NCI-H446 (cell line): Measurements from ENCODE around the gene NOL9.
A peak's percentile ranks its signal among the peaks of the same experiment; 100 is the strongest.
"Not testable (repeated sequence)": the region's sequence is repeated elsewhere in the genome, so short reads cannot be mapped to it uniquely, and the experiment has no call there.

Experiments
- DNase-seq, 2 experiments: peaks; one replicate each; lab custom pipeline; 2025; lab: John Stamatoyannopoulos, UW

Gene NOL9

GRCh38 chr1:6503884-6504602 is 50.3 kb downstream of the NOL9 start:
- DNase-seq, result no peak

GRCh38 chr1:6502000-6502891 is 52.1 kb downstream of the NOL9 start:
- no peak for DNase-seq

- DNase-seq, result no peak
Observed at GRCh38 chr1:6501279-6501813, 53.0 kb downstream of the NOL9 start.

- DNase-seq, result peak in 1 of 2 experiments; percentile 47
Observed at GRCh38 chr1:6500544-6501278, 53.6 kb downstream of the NOL9 start.

GRCh38 chr1:6499296-6499695 is 55.0 kb downstream of the NOL9 start:
- no peak for DNase-seq

- DNase-seq, result no peak
Observed at GRCh38 chr1:6498576-6499111, 55.7 kb downstream of the NOL9 start.

- no peak for DNase-seq
Observed at GRCh38 chr1:6497867-6498575, 56.3 kb downstream of the NOL9 start.

GRCh38 chr1:6497215-6497866 is 57.0 kb downstream of the NOL9 start:
- peak in 1 of 2 experiments; percentile 37 for DNase-seq

- DNase-seq, result no peak
Observed at GRCh38 chr1:6496890-6497214, 57.5 kb downstream of the NOL9 start.

- DNase-seq, result no peak
Observed at GRCh38 chr1:6496365-6496721, 58.0 kb downstream of the NOL9 start.

- peak in 1 of 2 experiments; percentile 43 for DNase-seq
Observed at GRCh38 chr1:6495540-6496364, 58.6 kb downstream of the NOL9 start.

GRCh38 chr1:6495041-6495441 is 59.3 kb downstream of the NOL9 start:
- DNase-seq, result peak; percentile 54 to 82

GRCh38 chr1:6494627-6495026 is 59.7 kb downstream of the NOL9 start:
- DNase-seq, result no peak

- DNase-seq, result not testable (repeated sequence)
Observed at GRCh38 chr1:6493834-6494223, 60.5 kb downstream of the NOL9 start.

GRCh38 chr1:6491966-6492365 is 62.3 kb downstream of the NOL9 start:
- DNase-seq, result no peak

- no peak for DNase-seq
Observed at GRCh38 chr1:6491480-6491962, 62.8 kb downstream of the NOL9 start, which contains the start of gene PLEKHG5. PLEKHG5 (minus strand) TSS chr1:6491667; CDS start chr1:6477571, 14,096 bp downstream.

GRCh38 chr1:6491081-6491449 is 63.2 kb downstream of the NOL9 start:
- DNase-seq, result no peak

- peak in 1 of 2 experiments; percentile 61 for DNase-seq
Observed at GRCh38 chr1:6490181-6491080, 63.9 kb downstream of the NOL9 start.

GRCh38 chr1:6489799-6490180 is 64.5 kb downstream of the NOL9 start:
- peak; percentile 25 to 80 for DNase-seq
